Eye (tissue), 1 donor: Measurements from ENCODE around the gene MACF1.

ENCODE experiments used
- DNase-seq: peaks from one replicate; pipeline ENCODE4 v3.0.0-alpha.2; 2015

MACF1 gene

GRCh38 chr1:39360731-39361130, 156.2 kb downstream of the MACF1 start:
- no peak for DNase-seq

- no peak for DNase-seq
Measured at GRCh38 chr1:39361446-39361845, 157.0 kb downstream of the MACF1 start.

GRCh38 chr1:39363267-39363666, 158.8 kb downstream of the MACF1 start:
- DNase-seq, result no peak

GRCh38 chr1:39368045-39368444, 163.6 kb downstream of the MACF1 start:
- DNase-seq, result no peak

GRCh38 chr1:39369565-39369964, 165.1 kb downstream of the MACF1 start:
- no peak for DNase-seq

GRCh38 chr1:39370602-39371001, 166.1 kb downstream of the MACF1 start:
- DNase-seq, result no peak

GRCh38 chr1:39372105-39372504, 167.6 kb downstream of the MACF1 start:
- DNase-seq, result no peak

- DNase-seq, result no peak
Measured at GRCh38 chr1:39376656-39377055, 172.2 kb downstream of the MACF1 start.

GRCh38 chr1:39378377-39378776, 173.9 kb downstream of the MACF1 start:
- DNase-seq, result no peak

GRCh38 chr1:39379187-39379586, 174.7 kb downstream of the MACF1 start:
- no peak for DNase-seq

- DNase-seq, result no peak
Measured at GRCh38 chr1:39380036-39380435, 175.5 kb downstream of the MACF1 start.

GRCh38 chr1:39381839-39382238, 177.3 kb downstream of the MACF1 start:
- DNase-seq, result no peak

- DNase-seq, result no peak
Measured at GRCh38 chr1:39384305-39384704, 179.8 kb downstream of the MACF1 start.

GRCh38 chr1:39385067-39385988, 180.8 kb downstream of the MACF1 start:
- DNase-seq, result no peak

- DNase-seq, result no peak
Measured at GRCh38 chr1:39386997-39387396, 182.5 kb downstream of the MACF1 start.

- DNase-seq, result peak; percentile 6
Measured at GRCh38 chr1:39387452-39387851, 183.0 kb downstream of the MACF1 start.

GRCh38 chr1:39391691-39392679, 187.5 kb downstream of the MACF1 start:
- peak; percentile 78 for DNase-seq

- DNase-seq, result no peak
Measured at GRCh38 chr1:39392851-39393573, 188.5 kb downstream of the MACF1 start.

- no peak for DNase-seq
Measured at GRCh38 chr1:39393645-39394044, 189.2 kb downstream of the MACF1 start.

GRCh38 chr1:39394059-39394458, 189.6 kb downstream of the MACF1 start:
- no peak for DNase-seq

GRCh38 chr1:39394598-39394997, 190.1 kb downstream of the MACF1 start:
- no peak for DNase-seq

GRCh38 chr1:39395357-39395831, 190.9 kb downstream of the MACF1 start:
- peak; percentile 51 for DNase-seq

GRCh38 chr1:39396671-39397070, 192.2 kb downstream of the MACF1 start:
- DNase-seq, result no peak
